Endothelial cell (in vitro differentiated cells): ENCODE data around the gene PAX3. TPM values are rescaled to one million over a fixed set of nuclear protein-coding genes. Genes with fewer than 3 reads are reported as not detected.

ENCODE experiments used
- DNase-seq: peaks from one replicate; pipeline ENCODE4 v3.0.0; 2021; ENCODE audit warnings: low spot score
- H3K27ac Mint-ChIP-seq: one replicate; pipeline ENCODE4 v1.8.0; 2021; ENCODE audit warnings: mixed read lengths, inconsistent platforms; ENCODE audit not compliant: unreplicated experiment
- H3K27me3 Mint-ChIP-seq: one replicate; pipeline ENCODE4 v1.8.0; 2021; ENCODE audit warnings: mild to moderate bottlenecking, moderate library complexity, mixed read lengths, inconsistent platforms; ENCODE audit not compliant: unreplicated experiment
- H3K36me3 Mint-ChIP-seq: one replicate; pipeline ENCODE4 v1.8.0; 2021; ENCODE audit warnings: mild to moderate bottlenecking, low read depth, mixed read lengths, inconsistent platforms; ENCODE audit not compliant: unreplicated experiment
- H3K4me1 Mint-ChIP-seq: one replicate; pipeline ENCODE4 v1.8.0; 2021; ENCODE audit warnings: mild to moderate bottlenecking, mixed read lengths, inconsistent platforms; ENCODE audit not compliant: unreplicated experiment
- H3K4me3 Mint-ChIP-seq: one replicate; pipeline ENCODE4 v1.8.0; 2021; ENCODE audit warnings: mild to moderate bottlenecking, mixed read lengths, inconsistent platforms; ENCODE audit not compliant: unreplicated experiment
- H3K9me3 Mint-ChIP-seq: one replicate; pipeline ENCODE4 v1.8.0; 2021; ENCODE audit warnings: mixed read lengths, inconsistent platforms; ENCODE audit not compliant: unreplicated experiment
- total RNA-seq: library from RNA; stranded (reverse); fragmentation: NEBNext Ultra II Directional; extraction: Animal tissue kit (Norgen Biotek cat#: 25700); gene quantifications from one replicate; pipeline ENCODE4 v1.2.1, GENCODE V29; 2021; ENCODE audit not compliant: unreplicated experiment
- TF ChIP-seq, protein P1 (sequence below): fragments of 200-600 bp; sonication (generic); IDR thresholded peaks from one replicate; pipeline ENCODE4 v1.5.0; 2021; ENCODE audit warnings: antibody characterized with exemption; ENCODE audit not compliant: unreplicated experiment

Gene PAX3
- total RNA-seq, 1 donor from 2014 or later = 16.5 TPM

GRCh38 chr2:222300726-222301052 lies 1.9 kb upstream of the PAX3 start:
- no peak overlapping the region for H3K4me3 Mint-ChIP-seq
- no peak for DNase-seq
- no peak overlapping the region for H3K27ac Mint-ChIP-seq
- H3K27me3 Mint-ChIP-seq = peaks cover 67% of the 10 kb centered on the region
- TF ChIP-seq, protein P1, sequence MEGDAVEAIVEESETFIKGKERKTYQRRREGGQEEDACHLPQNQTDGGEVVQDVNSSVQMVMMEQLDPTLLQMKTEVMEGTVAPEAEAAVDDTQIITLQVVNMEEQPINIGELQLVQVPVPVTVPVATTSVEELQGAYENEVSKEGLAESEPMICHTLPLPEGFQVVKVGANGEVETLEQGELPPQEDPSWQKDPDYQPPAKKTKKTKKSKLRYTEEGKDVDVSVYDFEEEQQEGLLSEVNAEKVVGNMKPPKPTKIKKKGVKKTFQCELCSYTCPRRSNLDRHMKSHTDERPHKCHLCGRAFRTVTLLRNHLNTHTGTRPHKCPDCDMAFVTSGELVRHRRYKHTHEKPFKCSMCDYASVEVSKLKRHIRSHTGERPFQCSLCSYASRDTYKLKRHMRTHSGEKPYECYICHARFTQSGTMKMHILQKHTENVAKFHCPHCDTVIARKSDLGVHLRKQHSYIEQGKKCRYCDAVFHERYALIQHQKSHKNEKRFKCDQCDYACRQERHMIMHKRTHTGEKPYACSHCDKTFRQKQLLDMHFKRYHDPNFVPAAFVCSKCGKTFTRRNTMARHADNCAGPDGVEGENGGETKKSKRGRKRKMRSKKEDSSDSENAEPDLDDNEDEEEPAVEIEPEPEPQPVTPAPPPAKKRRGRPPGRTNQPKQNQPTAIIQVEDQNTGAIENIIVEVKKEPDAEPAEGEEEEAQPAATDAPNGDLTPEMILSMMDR = no peak
- H3K9me3 Mint-ChIP-seq = no peaks in the 10 kb centered on the region
- peaks cover 10% of the 10 kb centered on the region for H3K36me3 Mint-ChIP-seq
- peaks cover 74% of the 10 kb centered on the region for H3K4me1 Mint-ChIP-seq

GRCh38 chr2:222299906-222300725 lies 1.3 kb upstream of the PAX3 start:
- Mint-ChIP-seq H3K27ac (no peak overlapping the region), H3K27me3 (peaks cover 63% of the 10 kb centered on the region), H3K4me3 (peak overlapping the region; percentile 95), H3K4me1 (peaks cover 73% of the 10 kb centered on the region), H3K36me3 (peaks cover 10% of the 10 kb centered on the region), H3K9me3 (no peaks in the 10 kb centered on the region)
- TF ChIP-seq, protein P1 = no peak
- DNase-seq = no peak

GRCh38 chr2:222298001-222298310 lies 842 bp downstream of the PAX3 start:
- peaks cover 62% of the 10 kb centered on the region for H3K27me3 Mint-ChIP-seq
- H3K36me3 Mint-ChIP-seq = peaks cover 10% of the 10 kb centered on the region
- peaks cover 75% of the 10 kb centered on the region for H3K4me1 Mint-ChIP-seq
- DNase-seq = no peak
- no peaks in the 10 kb centered on the region for H3K9me3 Mint-ChIP-seq
- TF ChIP-seq, protein P1 = no peak
- H3K4me3 Mint-ChIP-seq = peak overlapping the region; percentile 89
- H3K27ac Mint-ChIP-seq = no peak overlapping the region

- DNase-seq = no peak
- H3K4me3 Mint-ChIP-seq = peak overlapping the region; percentile 89
- no peak overlapping the region for H3K27ac Mint-ChIP-seq
- peaks cover 71% of the 10 kb centered on the region for H3K4me1 Mint-ChIP-seq
- peaks cover 62% of the 10 kb centered on the region for H3K27me3 Mint-ChIP-seq
- no peaks in the 10 kb centered on the region for H3K9me3 Mint-ChIP-seq
- peaks cover 9% of the 10 kb centered on the region for H3K36me3 Mint-ChIP-seq
- TF ChIP-seq, protein P1 = no peak
Observed at GRCh38 chr2:222297600-222297935, 1.2 kb downstream of the PAX3 start.

- Mint-ChIP-seq H3K4me1 (peaks cover 66% of the 10 kb centered on the region), H3K36me3 (peaks cover 9% of the 10 kb centered on the region), H3K4me3 (peak overlapping the region; percentile 89), H3K27me3 (peaks cover 59% of the 10 kb centered on the region), H3K9me3 (no peaks in the 10 kb centered on the region), H3K27ac (no peak overlapping the region)
- no peak for DNase-seq
- TF ChIP-seq, protein P1 = no peak
Observed at GRCh38 chr2:222296911-222297599, 1.7 kb downstream of the PAX3 start.
